GM12878 (cell line): ENCODE measurements around the gene H2AZ2. TPM values are rescaled to one million over a fixed set of nuclear protein-coding genes. Genes with fewer than 3 reads are reported as not detected.

Experiments used
- ATAC-seq: fragments of 200-7000 bp; cut with Tn5 transposase; 3 replicates; pipeline ENCODE4 v1.9.1; 2020; ENCODE audit warnings: mild to moderate bottlenecking, moderate library complexity
- BruUV-seq: library from RNA; stranded (reverse); fragments of 400-500 nt; replicated peaks from 2 replicates; lab custom pipeline; 2021; lab: Mats Ljungman, UMichigan
- CTCF ChIA-PET: fragments of 300-600 bp; sonication (Branson Sonifier 250); formaldehyde crosslinking; extraction: SDS; loops from one replicate; lab custom pipeline; 2021; ENCODE audit warnings: inconsistent platforms; lab: Yijun Ruan, JAX
- POLR2A ChIA-PET: fragments of 350-600 bp; formaldehyde crosslinking; extraction: SDS; loops from one replicate; lab custom pipeline; 2021; ENCODE audit warnings: inconsistent platforms; lab: Charles Lee
- RAD21 ChIA-PET: fragments of 300-600 bp; sonication (Branson Sonifier 250); formaldehyde crosslinking; loops from one replicate; lab custom pipeline; 2023; ENCODE audit warnings: antibody characterized with exemption; ENCODE audit not compliant: unreplicated experiment; lab: Charles Lee
- SMC1A ChIA-PET: fragments of 300-600 bp; sonication (Branson Sonifier 250); formaldehyde crosslinking; loops from one replicate; lab custom pipeline; 2023; ENCODE audit not compliant: unreplicated experiment, uncharacterized antibody; lab: Charles Lee
- DNase-seq: peaks from one replicate; pipeline ENCODE4 v3.0.0-alpha.2; 2011; ENCODE audit warnings: low read depth, low spot score
- FAIRE-seq: peaks from 3 replicates; lab custom pipeline; 2011; peaks lifted over from hg19 to GRCh38; lab: Jason Lieb, UNC
- H2AFZ ChIP-seq: 2 replicates; pipeline ENCODE4 v1.6.0; 2011; ENCODE audit warnings: low read depth, low read length, control low read depth; ENCODE audit not compliant: control insufficient read depth
- H3K27ac ChIP-seq: 2 replicates; pipeline ENCODE4 v1.5.1; 2011; ENCODE audit warnings: control low read depth; ENCODE audit not compliant: control insufficient read depth, insufficient read depth
- H3K27me3 ChIP-seq, 2 experiments: replicated peaks in 1 of 2; 2 replicates each; pipeline versions ENCODE4 v1.6.0 to v1.6.1; 2011; ENCODE audit warnings: low read length in 1 of 2; ENCODE audit not compliant: control insufficient read depth in 2 of 2, insufficient read depth in 2 of 2
- H3K36me3 ChIP-seq, 2 experiments: 2 replicates each; pipeline ENCODE4 v1.5.1; 2011; ENCODE audit warnings: low read length in 1 of 2; ENCODE audit not compliant: control insufficient read depth in 2 of 2, insufficient read depth in 2 of 2
- H3K4me1 ChIP-seq: 2 replicates; pipeline ENCODE4 v1.6.1; 2011; ENCODE audit warnings: mild to moderate bottlenecking, low read length, moderate library complexity, mixed read lengths; ENCODE audit not compliant: control insufficient read depth, insufficient read depth
- H3K4me2 ChIP-seq: 2 replicates; pipeline ENCODE4 v1.6.0; 2011; ENCODE audit warnings: control low read depth; ENCODE audit not compliant: control insufficient read depth, insufficient read depth
- H3K4me3 ChIP-seq: fragments of 200-600 bp; sonication (generic); 2 replicates; pipeline ENCODE4 v1.5.1; 2016
- H3K79me2 ChIP-seq: 2 replicates; pipeline ENCODE4 v1.6.0; 2011; ENCODE audit warnings: low read length; ENCODE audit not compliant: control insufficient read depth, insufficient read depth
- H3K9ac ChIP-seq: 2 replicates; pipeline ENCODE4 v1.8.0; 2011; ENCODE audit warnings: low read length, control low read depth, mixed read lengths; ENCODE audit not compliant: control insufficient read depth, insufficient read depth
- H3K9me3 ChIP-seq: replicated peaks from 3 replicates; pipeline ENCODE4 v1.5.1; 2011; ENCODE audit warnings: mild to moderate bottlenecking, low read length; ENCODE audit not compliant: control insufficient read depth, insufficient read depth
- H4K20me1 ChIP-seq: 2 replicates; pipeline ENCODE4 v1.6.0; 2011; ENCODE audit not compliant: control insufficient read depth, insufficient read depth
- ESRRA ChIP-seq: IDR thresholded peaks from 2 replicates; pipeline ENCODE4 v1.6.1; 2012; ENCODE audit warnings: mild to moderate bottlenecking, low read length, improper control_type of control experiment
- FOXM1 ChIP-seq: IDR thresholded peaks from 2 replicates; pipeline ENCODE4 v1.6.1; 2012; ENCODE audit warnings: low read depth, mild to moderate bottlenecking, inconsistent platforms, low read length, moderate library complexity
- MEF2A ChIP-seq: IDR thresholded peaks from 2 replicates; pipeline ENCODE4 v1.6.1; 2011; ENCODE audit warnings: low read depth, mild to moderate bottlenecking, low read length, moderate library complexity; ENCODE audit not compliant: insufficient read depth
- MXI1 ChIP-seq: fragments of 150-350 bp; IDR thresholded peaks from 2 replicates; pipeline ENCODE4 v1.6.1; 2011; ENCODE audit warnings: low read depth, mild to moderate bottlenecking, inconsistent platforms, low read length, improper control_type of control experiment
- PKNOX1 ChIP-seq: fragments of 450-650 bp; IDR thresholded peaks from 2 replicates; pipeline ENCODE4 v1.6.1; 2016; ENCODE audit warnings: mild to moderate bottlenecking
- POLR2A ChIP-seq: IDR thresholded peaks from 2 replicates; pipeline ENCODE4 v1.6.1; 2011; ENCODE audit warnings: low read depth, mild to moderate bottlenecking, low read length
- POLR2AphosphoS5 ChIP-seq: IDR thresholded peaks from 2 replicates; pipeline ENCODE4 v1.6.1; 2011; ENCODE audit warnings: mild to moderate bottlenecking, low read length, inconsistent platforms
- RUNX3 ChIP-seq: IDR thresholded peaks from 2 replicates; pipeline ENCODE4 v1.6.1; 2012; ENCODE audit warnings: low read length, inconsistent platforms
- SPI1 ChIP-seq: IDR thresholded peaks from 2 replicates; pipeline ENCODE4 v1.6.1; 2011; ENCODE audit warnings: low read depth, mild to moderate bottlenecking, low read length, moderate library complexity, borderline replicate concordance; ENCODE audit not compliant: insufficient read depth
- SRF ChIP-seq, 2 experiments: IDR thresholded peaks; 2 replicates each; pipeline ENCODE4 v1.6.1; 2011; ENCODE audit warnings: low read depth in 2 of 2, low read length in 2 of 2, mild to moderate bottlenecking in 1 of 2, moderate library complexity in 1 of 2
- STAT3 ChIP-seq: IDR thresholded peaks from 2 replicates; pipeline ENCODE4 v1.6.1; 2011; ENCODE audit warnings: low read depth, low read length, improper control_type of control experiment
- WGBS: methylation state at CpG from one replicate; pipeline ENCODE4 v1.1.6; 2016; ENCODE audit warnings: low lambda C conversion rate; ENCODE audit not compliant: insufficient replicate concordance, insufficient coverage; ENCODE audit errors: missing lambda C conversion rate; 5-methylcytosine and 5-hydroxymethylcytosine counted together
- in situ Hi-C: fragments of 300-500 bp; cut with MboI; formaldehyde crosslinking; loops from 9 replicates; pipeline ENCODE4 v1.14.3; 2018; ENCODE audit warnings: mixed read lengths
- intact Hi-C: fragments of 100-400 bp; cut with micrococcal nuclease; formaldehyde crosslinking; loops from one replicate; pipeline ENCODE4 v1.14.2; 2022; ENCODE audit not compliant: unreplicated experiment
- polyA plus RNA-seq, 11 experiments: library from polyadenylated mRNA; depleted of rRNA in 4 of 11; unstranded in 6 of 11; stranded (reverse) in 5 of 11; fragments of >200 nt; fragmentation: Nextera tagmentation in 4 of 11; fragmentation: Illumina TruSeq in 1 of 11; extraction: Ambion mirVana in 4 of 11; extraction: Trizol in 1 of 11; gene quantifications; 1 replicate in 1 of 11; 2 replicates in 10 of 11; pipeline versions ENCODE4 v1.2.1 to v1.2.3, GENCODE V29; 2011 to 2016; ENCODE audit warnings: inconsistent platforms in 2 of 11, missing spikeins in 2 of 11, low read depth in 1 of 11
- total RNA-seq, 4 experiments: library from RNA; depleted of rRNA in 3 of 4; stranded (reverse); fragments of >200 nt in 3 of 4; fragmentation: Illumina TruSeq in 1 of 4; extraction: Trizol in 1 of 4; gene quantifications; 2 replicates each; pipeline versions ENCODE4 v1.2.1 to v1.2.3, GENCODE V29; 2013 to 2021
- TF ChIP-seq, protein P1 (sequence below): IDR thresholded peaks from 2 replicates; pipeline ENCODE4 v1.6.1; 2012; ENCODE audit warnings: low read depth, low read length, improper control_type of control experiment

The H2AZ2 gene
- total and polyA plus RNA-seq, 10 of the 15 experiments (the other 5 are each of a cell fraction or from before 2014, with no cell fraction given), result 118 to 366 (median 223) TPM

GRCh38 chr7:44882899-44883298 lies 35.0 kb upstream of the H2AZ2 start:
- no TSS peak for BruUV-seq
- TF ChIP-seq MXI1, result no peak
- TF ChIP-seq POLR2AphosphoS5, result peak; percentile 42; the same call in 1 of the 2 replicates
- no peak overlapping the region for H2AFZ ChIP-seq
- no peaks in the 10 kb centered on the region for H3K9me3 ChIP-seq
- H3K9ac ChIP-seq, result peak overlapping the region; percentile 79; the same call in 1 of the 2 replicates
- POLR2A ChIA-PET, result interaction anchor here (0.6 to 2.9 kb wide), 6 partner anchors 9 to 276 kb away, joined by 3 to 18 read pairs (median 6); partner anchors contain the start of gene OGDH
- H3K27ac ChIP-seq, result peak overlapping the region; percentile 81
- H3K4me2 ChIP-seq, result peak overlapping the region; percentile 97
- no peak for ATAC-seq
- RAD21 ChIA-PET, result interaction anchor here (1.6 to 5.8 kb wide), 5 partner anchors 9 to 253 kb away, joined by 3 to 47 read pairs (median 10); partner anchors contain the start of gene CCM2
- no peak for FAIRE-seq
- peaks cover 65% of the 10 kb centered on the region for H3K79me2 ChIP-seq
- 33% methylated on average over 3 of the region's 3 CpGs for WGBS
- peak overlapping the region; percentile 93 for H3K4me3 ChIP-seq
- SMC1A ChIA-PET, result interaction anchor here (1.0 to 3.9 kb wide), 10 partner anchors 8 to 254 kb away, joined by 3 to 54 read pairs (median 7); partner anchors contain the start of genes H2AZ2 and MYO1G
- CTCF ChIA-PET, result interaction anchor here (1.1 to 3.3 kb wide), 5 partner anchors 25 to 132 kb away, joined by 3 to 48 read pairs (median 9); no protein-coding TSS in a partner anchor
- intact Hi-C loops (loop anchor here (1.0 kb wide), 1 partner anchor 116 kb away; no protein-coding TSS in a partner anchor), in situ Hi-C loops (no loop called here)
- no peaks in the 10 kb centered on the region for H3K27me3 ChIP-seq
- H4K20me1 ChIP-seq, result no peaks in the 10 kb centered on the region
- 0 out of 4 replicates have a peak, but pooled peaks cover 0 to 3% of the 10 kb centered on the region in 2 experiments for H3K36me3 ChIP-seq
- 0 out of 2 replicates have a peak, but pooled peaks cover 3% of the 10 kb centered on the region for H3K4me1 ChIP-seq
- no peak for DNase-seq

- H3K4me3 ChIP-seq, result peak overlapping the region; percentile 93
- FAIRE-seq, result no peak
- TF ChIP-seq ESRRA (no peak), RUNX3 (peak; percentile 49; the same call in 1 of the 2 replicates), POLR2A (no peak), SPI1 (peak; percentile 78), FOXM1 (0 out of 2 replicates have a peak, but pooled peaks have one; percentile 45), SRF (IDR thresholded peaks at IDR 0.05; ENCODE audit: low read depth in 2 of 2, low read length in 2 of 2) (peak; percentile 80 to 94), STAT3 (no peak), MEF2A (peak; percentile 64), POLR2AphosphoS5 (peak; percentile 67; the same call in 1 of the 2 replicates), PKNOX1 (0 out of 2 replicates have a peak, but pooled peaks have one; percentile 26)
- TF ChIP-seq, protein P1, sequence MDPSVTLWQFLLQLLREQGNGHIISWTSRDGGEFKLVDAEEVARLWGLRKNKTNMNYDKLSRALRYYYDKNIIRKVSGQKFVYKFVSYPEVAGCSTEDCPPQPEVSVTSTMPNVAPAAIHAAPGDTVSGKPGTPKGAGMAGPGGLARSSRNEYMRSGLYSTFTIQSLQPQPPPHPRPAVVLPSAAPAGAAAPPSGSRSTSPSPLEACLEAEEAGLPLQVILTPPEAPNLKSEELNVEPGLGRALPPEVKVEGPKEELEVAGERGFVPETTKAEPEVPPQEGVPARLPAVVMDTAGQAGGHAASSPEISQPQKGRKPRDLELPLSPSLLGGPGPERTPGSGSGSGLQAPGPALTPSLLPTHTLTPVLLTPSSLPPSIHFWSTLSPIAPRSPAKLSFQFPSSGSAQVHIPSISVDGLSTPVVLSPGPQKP, result 0 out of 2 replicates have a peak, but pooled peaks have one; percentile 41
Observed at GRCh38 chr7:44881610-44882009, 33.7 kb upstream of the H2AZ2 start.

More at GRCh38 chr7:44881610-44882009, 33.7 kb upstream of the H2AZ2 start:
- Histone ChIP-seq H3K9me3 (no peaks in the 10 kb centered on the region), H3K4me2 (peak overlapping the region; percentile 97), H3K36me3 (0 out of 4 replicates have a peak, but pooled peaks cover 0 to 3% of the 10 kb centered on the region in 2 experiments), H3K4me1 (no peaks in the 10 kb centered on the region), H3K9ac (peak overlapping the region; percentile 60), H2AFZ (no peak overlapping the region), H3K27ac (peak overlapping the region; percentile 81), H3K79me2 (peaks cover 65% of the 10 kb centered on the region), H3K27me3 (no peaks in the 10 kb centered on the region), H4K20me1 (no peaks in the 10 kb centered on the region)
- no TSS peak for BruUV-seq
- in situ Hi-C loops (no loop called here), intact Hi-C loops (loop anchor here (1.0 kb wide), 1 partner anchor 118 kb away; no protein-coding TSS in a partner anchor)
- ChIA-PET SMC1A (interaction anchor here (0.5 to 3.9 kb wide), 17 partner anchors 8 to 393 kb away, joined by 3 to 54 read pairs (median 6); partner anchors contain the start of genes DDX56, H2AZ2 and MYO1G), RAD21 (interaction anchor here (0.7 to 5.8 kb wide), 16 partner anchors 8 to 254 kb away, joined by 3 to 47 read pairs (median 4); partner anchors contain the start of gene CCM2), CTCF (interaction anchor here (0.7 to 3.3 kb wide), 14 partner anchors 8 to 317 kb away, joined by 3 to 48 read pairs (median 5); partner anchors contain the start of gene TBRG4), POLR2A (interaction anchor here (0.5 to 2.9 kb wide), 10 partner anchors 11 to 299 kb away, joined by 3 to 18 read pairs (median 4); partner anchors contain the start of gene OGDH)
- ATAC-seq (peak; percentile 55), DNase-seq (no peak)
